PFSK-1 (cell line): ENCODE data around the gene CRIP2.

Experiments used
- FOXP2 ChIP-seq: optimal IDR thresholded peaks from 2 replicates; pipeline ENCODE3; 2011; ENCODE audit warnings: borderline replicate concordance, control low read depth, inconsistent platforms; ENCODE audit not compliant: insufficient read depth; ENCODE audit errors: extremely low read length, extremely low read depth
- POLR2AphosphoS5 ChIP-seq: IDR thresholded peaks from 2 replicates; pipeline ENCODE4 v1.6.1; 2012; ENCODE audit warnings: low read depth, mild to moderate bottlenecking, control low read depth, low read length, moderate library complexity
- REST ChIP-seq, 2 experiments: IDR thresholded peaks; 2 replicates each; pipeline versions ENCODE4 v1.6.1 to v1.8.0; 2011 to 2012; ENCODE audit warnings: low read depth in 2 of 2, low read length in 2 of 2, control low read depth in 1 of 2, inconsistent platforms in 1 of 2, mild to moderate bottlenecking in 1 of 2, moderate library complexity in 1 of 2; ENCODE audit not compliant: insufficient read depth in 1 of 2
- SIN3A ChIP-seq: IDR thresholded peaks from 2 replicates; pipeline ENCODE4 v1.6.1; 2012; ENCODE audit warnings: mild to moderate bottlenecking, low read length, moderate library complexity, borderline replicate concordance; ENCODE audit not compliant: insufficient read depth
- TAF1 ChIP-seq: IDR thresholded peaks from 2 replicates; pipeline ENCODE4 v1.6.1; 2012; ENCODE audit warnings: low read length, control low read depth, borderline replicate concordance; ENCODE audit not compliant: insufficient read depth

CRIP2 gene

GRCh38 chr14:105456736-105457617, 17.6 kb upstream of the CRIP2 start:
- no peak for TF ChIP-seq POLR2AphosphoS5
- TF ChIP-seq TAF1, result no peak
- TF ChIP-seq SIN3A, result no peak
- no peak for TF ChIP-seq FOXP2
- no peak for TF ChIP-seq REST (IDR thresholded peaks at IDR 0.05; ENCODE audit: insufficient read depth in 1 of 2, low read depth in 2 of 2, low read length in 2 of 2)

- no peak for TF ChIP-seq POLR2AphosphoS5
- no peak for TF ChIP-seq TAF1
- TF ChIP-seq FOXP2, result no peak
- no peak for TF ChIP-seq REST (IDR thresholded peaks at IDR 0.05; ENCODE audit: insufficient read depth in 1 of 2, low read depth in 2 of 2, low read length in 2 of 2)
- TF ChIP-seq SIN3A, result no peak
Observed at GRCh38 chr14:105458010-105458409, 16.6 kb upstream of the CRIP2 start.

- TF ChIP-seq REST (IDR thresholded peaks at IDR 0.05; ENCODE audit: insufficient read depth in 1 of 2, low read depth in 2 of 2, low read length in 2 of 2), result no peak
- no peak for TF ChIP-seq POLR2AphosphoS5
- TF ChIP-seq TAF1, result no peak
- no peak for TF ChIP-seq SIN3A
- TF ChIP-seq FOXP2, result no peak
Observed at GRCh38 chr14:105458571-105458970, 16.1 kb upstream of the CRIP2 start.

- TF ChIP-seq TAF1, result no peak
- no peak for TF ChIP-seq SIN3A
- TF ChIP-seq REST (IDR thresholded peaks at IDR 0.05; ENCODE audit: insufficient read depth in 1 of 2, low read depth in 2 of 2, low read length in 2 of 2), result no peak
- no peak for TF ChIP-seq FOXP2
- no peak for TF ChIP-seq POLR2AphosphoS5
Observed at GRCh38 chr14:105460116-105460515, 14.5 kb upstream of the CRIP2 start.
